Measurements from ENCODE around the gene SH3RF2.

Gene SH3RF2

DNA sequence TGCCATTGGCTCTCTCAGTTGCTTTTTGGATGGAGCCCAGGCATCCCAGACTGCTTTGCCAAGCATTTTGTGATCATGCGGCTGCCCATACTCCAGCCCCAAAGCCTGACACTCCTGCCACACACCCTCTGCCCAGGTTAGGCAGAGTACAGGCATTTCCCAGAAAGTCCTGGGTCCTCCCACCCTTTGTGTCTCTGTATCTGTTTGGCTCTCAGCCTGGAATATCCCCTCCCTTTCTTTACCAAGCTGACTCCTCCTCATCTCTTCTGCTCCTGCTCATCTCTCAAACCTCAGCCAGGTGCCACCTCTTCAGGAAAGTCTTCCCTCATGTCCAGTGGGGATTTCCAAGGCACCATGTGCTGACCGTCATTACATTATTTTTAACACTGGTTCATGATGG, 14.3 kb upstream of the SH3RF2 start:
- DNase-seq (ENCODE audit: low spot score) = no peak

DNA sequence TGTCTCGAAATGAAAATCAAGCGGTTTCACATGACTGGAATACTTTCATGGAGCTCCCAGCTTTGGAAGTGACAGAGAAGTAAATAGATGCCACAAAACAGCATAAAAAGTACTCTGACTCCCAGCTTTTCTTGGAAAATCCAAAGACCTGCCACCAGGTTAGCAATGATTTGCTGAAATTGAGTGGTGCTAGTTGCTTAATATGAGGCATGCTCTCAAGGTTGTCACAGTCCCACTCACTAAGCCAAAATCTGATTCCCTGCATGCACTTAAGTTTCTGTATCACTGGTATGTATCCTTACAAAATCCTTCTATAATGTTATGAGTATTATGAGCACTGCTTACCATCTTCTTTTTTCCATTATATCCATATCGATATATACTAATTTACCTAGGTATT, 13.0 kb upstream of the SH3RF2 start:
- DNase-seq (ENCODE audit: low spot score) = no peak

DNA sequence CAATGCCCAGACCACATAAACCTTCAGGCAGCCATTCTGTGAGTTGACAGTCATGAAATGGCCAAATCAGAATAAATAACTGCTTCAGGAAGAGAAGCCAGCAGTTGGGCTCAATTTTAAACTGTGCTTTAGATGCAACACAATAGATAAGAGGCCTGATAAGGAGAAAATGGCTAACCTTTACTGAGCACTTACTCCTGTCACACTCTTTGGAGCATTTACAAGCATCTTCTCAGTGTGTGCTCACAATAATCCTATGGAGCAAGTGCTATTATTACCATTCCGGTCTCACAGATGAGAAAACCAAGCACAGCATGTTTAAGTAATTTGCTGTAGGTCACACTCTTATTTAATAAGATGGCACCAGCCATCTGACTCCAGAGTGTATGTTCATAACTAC, 11.5 kb upstream of the SH3RF2 start:
- no peak for DNase-seq (ENCODE audit: low spot score)

DNA sequence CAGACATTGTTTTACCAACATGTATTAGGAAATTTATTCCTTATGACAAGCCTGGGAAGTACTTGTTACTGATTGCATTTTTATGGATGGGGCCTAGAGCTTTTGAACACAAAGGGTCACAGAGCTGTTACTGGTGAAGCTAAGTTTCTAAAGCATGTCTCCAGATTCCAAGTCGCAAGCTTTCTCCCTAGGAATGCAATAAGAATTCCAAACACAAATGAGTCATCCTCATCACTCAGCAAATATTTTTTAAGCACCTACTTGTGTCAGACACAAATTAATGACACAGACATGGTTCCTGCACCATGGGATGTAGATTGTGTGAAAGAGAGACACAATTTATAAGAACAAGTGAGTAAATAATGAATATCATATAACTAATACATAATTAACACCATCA, 11.0 kb upstream of the SH3RF2 start:
- DNase-seq (ENCODE audit: low spot score) = no peak

DNA sequence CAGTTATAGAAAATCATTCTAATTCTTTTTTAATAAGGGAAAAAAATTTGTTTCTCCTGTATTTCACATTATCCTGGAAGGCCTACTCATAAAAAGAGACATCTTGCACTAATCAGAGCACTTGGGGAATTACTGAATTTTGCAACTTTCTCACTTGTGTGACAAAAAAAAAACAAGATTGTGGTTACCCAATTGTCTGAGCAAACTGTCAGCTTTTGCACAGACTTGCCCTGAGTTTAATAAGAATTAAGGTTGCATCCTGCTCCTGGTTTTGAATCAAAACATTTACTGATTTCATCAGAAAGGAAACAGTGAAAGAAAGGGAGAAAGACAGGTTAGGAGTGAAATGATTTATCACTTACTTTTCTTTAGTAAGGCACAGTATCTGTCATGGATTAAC, 10.6 kb upstream of the SH3RF2 start:
- no peak for DNase-seq (ENCODE audit: low spot score)

GRCh38 chr5:145931718-145932117, 4.7 kb upstream of the SH3RF2 start:
- no peak for DNase-seq (ENCODE audit: low spot score)

DNA sequence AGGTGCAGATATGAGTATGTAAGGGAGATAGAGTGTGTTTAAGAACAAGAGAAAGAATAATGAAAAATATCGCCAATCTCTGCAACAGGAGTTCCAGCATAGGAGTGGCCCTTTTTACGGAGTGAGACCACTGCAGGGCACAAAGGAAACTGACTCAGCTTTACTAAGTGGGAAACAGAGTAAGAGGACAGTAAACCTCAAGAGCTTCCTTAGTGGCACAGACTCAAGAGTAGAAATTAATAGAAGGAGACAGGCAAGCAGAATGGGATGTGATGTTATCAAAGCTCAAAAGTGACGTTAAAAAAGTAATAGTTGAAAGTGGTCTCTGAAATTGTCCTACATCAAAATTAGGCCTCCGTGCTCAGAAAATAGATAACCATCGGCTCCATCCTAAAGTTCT, 2.1 kb upstream of the SH3RF2 start:
- no peak for DNase-seq (ENCODE audit: low spot score)

- DNase-seq (ENCODE audit: low spot score) = no peak
These were observed 1.3 kb downstream of the SH3RF2 start for GRCh38 chr5:145937432-145938250.

GRCh38 chr5:145938776-145939539, 2.6 kb downstream of the SH3RF2 start:
- no peak for DNase-seq (ENCODE audit: low spot score)

GRCh38 chr5:145939540-145940065, 3.2 kb downstream of the SH3RF2 start:
- no peak for DNase-seq (ENCODE audit: low spot score)

- no peak for DNase-seq (ENCODE audit: low spot score)
These were observed 4.7 kb downstream of the SH3RF2 start for GRCh38 chr5:145941096-145941447.

GRCh38 chr5:145941448-145942130, 5.2 kb downstream of the SH3RF2 start:
- no peak for DNase-seq (ENCODE audit: low spot score)

DNA sequence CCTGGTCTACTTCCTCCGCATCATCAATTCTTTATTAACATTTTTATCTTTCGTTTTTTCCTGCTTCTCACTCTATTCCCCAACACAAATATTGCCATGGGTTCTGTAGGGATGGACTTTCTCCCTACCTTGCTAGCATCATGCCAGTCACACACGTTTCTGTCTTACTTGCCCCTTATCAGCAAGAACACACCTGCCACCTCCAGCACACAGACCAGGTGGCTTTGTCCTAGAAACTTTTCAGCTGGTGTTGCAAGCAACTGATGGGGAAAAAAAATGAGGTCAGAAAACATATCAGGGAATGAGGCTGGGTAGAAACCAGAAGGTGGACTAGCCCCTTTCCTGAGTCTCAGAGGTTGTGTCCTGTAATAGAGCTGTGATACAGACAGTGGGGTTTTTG, 5.8 kb downstream of the SH3RF2 start:
- no peak for DNase-seq (ENCODE audit: low spot score)

- DNase-seq (ENCODE audit: low spot score) = no peak
These were observed 6.4 kb downstream of the SH3RF2 start for GRCh38 chr5:145942749-145943148.

- DNase-seq (ENCODE audit: low spot score) = peak; percentile 12
These were observed 7.3 kb downstream of the SH3RF2 start for GRCh38 chr5:145943674-145944121.

- no peak for DNase-seq (ENCODE audit: low spot score)
These were observed 8.0 kb downstream of the SH3RF2 start for GRCh38 chr5:145944328-145944727.

DNA sequence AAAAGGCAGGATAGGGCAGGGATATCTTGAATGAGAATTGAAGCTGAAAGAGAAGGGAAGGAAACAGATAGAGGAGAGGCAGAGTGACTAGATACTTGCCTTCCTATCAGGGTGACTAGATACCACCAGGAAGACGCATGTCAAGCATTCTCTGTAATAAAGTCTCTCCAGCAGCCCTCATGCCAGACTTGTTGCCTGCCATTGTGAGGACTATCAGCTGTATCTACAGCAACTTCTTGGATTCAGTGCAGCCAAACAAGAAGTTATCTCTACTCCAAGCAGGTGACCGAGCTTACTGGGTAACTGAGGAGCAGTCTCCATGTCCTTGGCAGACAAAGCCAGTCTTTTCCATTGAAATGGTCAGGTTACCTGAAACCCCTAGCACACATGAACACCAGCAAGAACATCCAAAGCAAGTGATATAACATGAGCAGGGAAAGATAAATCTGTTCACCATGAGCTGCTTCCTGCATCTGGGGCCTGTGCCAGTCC, 9.3 kb downstream of the SH3RF2 start:
- no peak for DNase-seq (ENCODE audit: low spot score)

DNA sequence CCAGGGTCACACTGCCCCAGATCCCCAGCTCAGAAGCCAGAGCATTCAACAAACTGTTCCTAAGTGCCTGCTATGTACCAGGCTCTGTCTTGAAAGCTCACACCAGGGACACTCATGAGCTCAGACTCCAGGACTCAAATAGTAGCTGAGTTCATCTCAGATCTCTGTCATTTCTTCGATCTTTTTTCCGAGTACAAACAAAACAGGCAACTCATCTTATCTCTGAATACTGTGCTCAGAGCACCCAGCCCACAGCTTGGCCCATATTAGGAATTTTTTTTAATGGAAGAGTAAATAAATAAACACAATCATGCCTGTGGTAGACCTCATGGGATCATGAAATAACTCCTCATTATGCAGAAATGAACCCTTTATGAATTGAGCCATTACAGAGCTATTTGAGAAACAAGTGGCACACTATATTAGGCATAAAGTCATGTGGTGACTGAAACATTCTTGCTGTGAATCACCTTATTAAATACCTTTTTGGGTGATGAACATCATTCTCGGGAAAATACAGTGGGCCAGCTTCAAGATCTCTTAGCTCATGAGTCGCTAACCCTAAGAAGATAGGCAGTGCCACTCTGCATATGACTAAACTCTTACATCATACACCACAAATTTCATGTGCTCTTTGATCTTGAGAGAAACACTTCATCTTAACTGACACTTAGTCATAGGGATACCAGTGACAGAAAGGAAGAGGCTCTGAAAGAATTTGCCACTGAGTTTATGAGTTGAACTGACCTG, 9.9 kb downstream of the SH3RF2 start:
- no peak for DNase-seq (ENCODE audit: low spot score)

DNA sequence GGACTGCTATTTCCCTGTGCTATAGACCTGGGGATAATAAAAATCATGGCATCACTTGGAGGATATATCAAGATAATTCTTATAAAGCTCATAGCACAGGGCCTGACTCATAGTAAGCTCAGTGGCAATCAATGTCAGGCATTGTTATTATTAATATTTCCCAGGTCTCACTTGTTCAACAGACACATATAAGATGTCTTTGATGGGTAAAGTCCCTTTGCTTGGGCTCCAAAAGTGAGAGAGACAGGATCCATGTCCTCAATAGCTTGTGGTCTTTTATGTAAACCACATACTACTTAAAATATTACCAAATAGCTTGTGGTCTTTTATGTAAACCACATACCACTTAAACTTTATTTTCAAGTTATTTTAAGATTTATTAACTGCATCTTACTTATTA, 11.2 kb downstream of the SH3RF2 start:
- DNase-seq (ENCODE audit: low spot score) = no peak

GRCh38 chr5:145948047-145948446, 11.7 kb downstream of the SH3RF2 start:
- DNase-seq (ENCODE audit: low spot score) = no peak

DNA sequence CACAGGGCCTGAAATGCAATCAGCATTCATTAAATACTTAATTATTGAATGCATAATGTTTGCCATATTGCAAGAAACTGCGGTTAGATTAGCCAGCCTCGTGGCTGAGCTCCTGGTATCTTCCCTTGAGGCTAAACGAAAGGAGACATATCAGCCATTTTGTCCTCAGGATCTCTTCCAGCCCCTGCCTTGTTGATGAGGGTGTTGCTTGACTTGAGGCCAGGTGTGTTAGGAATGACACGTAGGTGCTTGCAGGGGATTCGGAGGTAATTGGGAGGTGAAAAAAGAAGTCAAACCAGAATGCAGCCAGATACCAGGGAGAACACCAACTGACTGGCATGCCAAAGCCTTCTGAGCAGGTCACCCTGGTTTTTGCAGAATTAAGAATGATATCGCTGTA, 12.5 kb downstream of the SH3RF2 start:
- DNase-seq (ENCODE audit: low spot score) = no peak

DNA sequence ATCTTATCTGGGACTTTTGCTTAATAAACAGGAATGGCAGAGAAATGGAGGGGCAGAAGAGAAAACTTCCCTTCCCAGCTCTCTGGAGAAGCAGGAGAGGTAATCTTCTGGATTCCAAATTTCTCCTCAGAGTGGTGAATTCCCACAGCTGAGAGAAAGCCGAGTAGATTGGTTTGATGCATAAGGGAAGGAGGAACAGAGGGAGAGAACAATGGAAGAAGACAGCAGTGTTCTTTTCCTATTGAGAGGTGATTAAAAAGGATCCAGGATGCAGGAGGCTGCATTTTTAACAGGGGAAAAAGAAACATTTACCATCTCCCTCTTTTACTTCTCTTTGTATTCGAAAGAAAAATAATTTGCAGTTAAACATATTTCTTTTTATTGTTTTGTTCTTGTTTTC, 13.1 kb downstream of the SH3RF2 start:
- no peak for DNase-seq (ENCODE audit: low spot score)

Measured in NAMALWA (cell line).